UCSD-AML1 (cell line): ENCODE data around the gene RNF225.
"Not testable (repeated sequence)": the region's sequence is repeated elsewhere in the genome, so short reads cannot be mapped to it uniquely, and the experiment has no call there.

Experiments
- DNase-seq: peaks from one replicate; lab custom pipeline; 2025; ENCODE audit not compliant: unreplicated experiment; lab: John Stamatoyannopoulos, UW

The RNF225 gene

GRCh38 chr19:58361900-58362271 is 33.6 kb upstream of the RNF225 start:
- DNase-seq: peak; percentile 80

- peak; percentile 97 for DNase-seq
These were observed 33.0 kb upstream of the RNF225 start, which contains the start of gene ZNF497 for GRCh38 chr19:58362272-58362994. ZNF497 (minus strand) TSS chr19:58362751; CDS start chr19:58357635, 5,116 bp downstream.

- no peak for DNase-seq
These were observed 31.3 kb upstream of the RNF225 start for GRCh38 chr19:58364146-58364545.

- no peak for DNase-seq
These were observed 28.6 kb upstream of the RNF225 start for GRCh38 chr19:58366585-58367430.

GRCh38 chr19:58367698-58368454 is 27.6 kb upstream of the RNF225 start:
- no peak for DNase-seq

GRCh38 chr19:58368561-58369360 is 26.7 kb upstream of the RNF225 start:
- no peak for DNase-seq

GRCh38 chr19:58372311-58373133 is 22.9 kb upstream of the RNF225 start:
- DNase-seq: no peak

GRCh38 chr19:58374200-58374599 is 21.3 kb upstream of the RNF225 start:
- DNase-seq: no peak

- not testable (repeated sequence) for DNase-seq
These were observed 18.7 kb upstream of the RNF225 start for GRCh38 chr19:58376724-58377123.

GRCh38 chr19:58379246-58379645 is 16.2 kb upstream of the RNF225 start:
- DNase-seq: no peak

- no peak for DNase-seq
These were observed 15.3 kb upstream of the RNF225 start for GRCh38 chr19:58380037-58380661.

GRCh38 chr19:58380662-58381459 is 14.6 kb upstream of the RNF225 start, which contains the start of gene ZNF837:
ZNF837 (minus strand) TSS chr19:58381030; CDS start chr19:58369332, 11,698 bp downstream.
- DNase-seq: peak; percentile 98

GRCh38 chr19:58381460-58382212 is 13.8 kb upstream of the RNF225 start:
- DNase-seq: no peak

GRCh38 chr19:58382997-58383603 is 12.4 kb upstream of the RNF225 start:
- DNase-seq: no peak

- DNase-seq: no peak
These were observed 10.1 kb upstream of the RNF225 start for GRCh38 chr19:58385313-58385890.

GRCh38 chr19:58385891-58386575 is 9.4 kb upstream of the RNF225 start:
- DNase-seq: no peak
